Prostate gland (tissue), 2 donors: ENCODE results near the gene RRAS2. TPM values are rescaled to one million over a fixed set of nuclear protein-coding genes. Genes with fewer than 3 reads are reported as not detected.

ENCODE experiments used
- DNase-seq: peaks from one replicate; pipeline ENCODE4 v3.0.0-alpha.2; 2019; ENCODE audit warnings: low spot score
- H3K27ac ChIP-seq, 2 donors: fragments of 200-600 bp; sonication (generic); 2 replicates each; pipeline ENCODE4 v1.5.1; 2017 to 2019
- H3K27me3 ChIP-seq: fragments of 200-600 bp; sonication (generic); replicated peaks from 2 replicates; pipeline ENCODE4 v1.5.1; 2019; ENCODE audit not compliant: insufficient read depth
- H3K36me3 ChIP-seq, 2 donors: fragments of 200-600 bp; sonication (generic); 1 replicate in 1 of 2; 2 replicates in 1 of 2; pipeline versions ENCODE4 v1.5.1 to v1.8.1; 2017 to 2019
- H3K4me1 ChIP-seq: fragments of 200-600 bp; sonication (generic); replicated peaks from 2 replicates; pipeline ENCODE4 v1.5.1; 2019
- H3K4me3 ChIP-seq, 2 donors: fragments of 200-600 bp; sonication (generic); 2 replicates each; pipeline ENCODE4 v1.5.1; 2017 to 2019
- H3K9me3 ChIP-seq: fragments of 200-600 bp; sonication (generic); 2 replicates; pipeline ENCODE4 v1.5.1; 2017
- CTCF ChIP-seq, 4 experiments: fragments of 200-600 bp in 2 of 4; fragments of 450-650 bp in 2 of 4; sonication (generic) in 2 of 4; IDR thresholded peaks; 1 replicate in 3 of 4; 2 replicates in 1 of 4; pipeline ENCODE4 v1.5.1; 2016 to 2019; ENCODE audit warnings: antibody characterized with exemption in 4 of 4, mild to moderate bottlenecking in 2 of 4, moderate library complexity in 2 of 4
- POLR2A ChIP-seq: fragments of 450-650 bp; IDR thresholded peaks from one replicate; pipeline ENCODE4 v1.6.1; 2016; ENCODE audit warnings: antibody characterized with exemption, mild to moderate bottlenecking
- POLR2AphosphoS5 ChIP-seq: sonication (generic); formaldehyde crosslinking; IDR thresholded peaks from one replicate; pipeline ENCODE4 v1.6.1; 2017; ENCODE audit warnings: antibody characterized with exemption
- WGBS: methylation state at CpG from one replicate; pipeline ENCODE4 v1.1.5; 2018; 5-methylcytosine and 5-hydroxymethylcytosine counted together
- intact Hi-C: fragments of 100-400 bp; cut with DNase I; formaldehyde crosslinking; loops from one replicate; pipeline ENCODE4 v1.14.2; 2022
- total RNA-seq, 2 donors: library from RNA; depleted of rRNA; stranded (reverse); fragments of >200 nt; gene quantifications; one replicate each; pipeline ENCODE4 v1.1.0, GENCODE V29; 2016

Gene RRAS2
- total RNA-seq, 2 donors from 2014 or later = 40.5 to 59.6 TPM

- no peak overlapping the region for H3K4me3 ChIP-seq
- H3K27me3 ChIP-seq = no peaks in the 10 kb centered on the region
- no peaks in the 10 kb centered on the region for H3K36me3 ChIP-seq
- H3K4me1 ChIP-seq = no peaks in the 10 kb centered on the region
- H3K9me3 ChIP-seq = no peaks in the 10 kb centered on the region
- DNase-seq = no peak
- intact Hi-C loops = no loop called here
- no peak for TF ChIP-seq POLR2A
- TF ChIP-seq CTCF (IDR thresholded peaks at IDR 0.05) = no peak
- no peak for TF ChIP-seq POLR2AphosphoS5
- no peak overlapping the region for H3K27ac ChIP-seq
- 86% methylated on average over 2 of the region's 2 CpGs for WGBS
Measured at GRCh38 chr11:14228356-14228755, 130.6 kb downstream of the RRAS2 start.

Other genes with a start within 250 kb of the RRAS2 start
- 100 to 1,000 TPM in 1 of 2 donors, 10 to 100 TPM in 1; 77.7 to 145 TPM for gene COPB1, start 140.6 kb upstream of the RRAS2 start, total RNA-seq
- gene PSMA1, start 161.2 kb upstream of the RRAS2 start, total RNA-seq = 100 to 1,000 TPM in 1 of 2 donors, 10 to 100 TPM in 1; 68.7 to 135 TPM